ENCODE measurements around the gene AMMECR1. TPM values are rescaled to one million over a fixed set of nuclear protein-coding genes. Genes with fewer than 3 reads are reported as not detected.

Gene AMMECR1
- total and polyA plus RNA-seq, 4 donors: 3.5 to 14.0 (median 5.7) TPM

- Histone ChIP-seq H3K4me1 (ENCODE audit: control insufficient read depth in 5 of 5, insufficient read depth in 5 of 5, low read length in 5 of 5) (peaks cover 0 to 6% (median 0%) of the 10 kb centered on the region in 5 donors), H3K4me3 (no peak overlapping the region), H3K27me3 (ENCODE audit: control insufficient read depth in 3 of 3, insufficient read depth in 3 of 3, low read length in 2 of 3) (peaks cover 0 to 43% (median 19%) of the 10 kb centered on the region in 3 donors), H3K9ac (ENCODE audit: insufficient read depth in 1 of 2, low read length in 2 of 2) (no peak overlapping the region), H3K9me3 (ENCODE audit: control insufficient read depth in 4 of 4, insufficient read depth in 3 of 4, low read length in 3 of 4) (no peaks in the 10 kb centered on the region), H3K36me3 (ENCODE audit: control insufficient read depth in 4 of 4, insufficient read depth in 4 of 4, low read length in 4 of 4) (no peaks in the 10 kb centered on the region), H3K27ac (ENCODE audit: low read depth in 1 of 2, low read length in 1 of 2) (no peak overlapping the region)
- DNase-seq (no peak), ATAC-seq (ENCODE audit: insufficient read depth, low FRiP score) (no peak)
- WGBS, 2 donors: 80 to 91% methylated on average over 1 of the region's 1 CpG
- TF ChIP-seq, protein P1, sequence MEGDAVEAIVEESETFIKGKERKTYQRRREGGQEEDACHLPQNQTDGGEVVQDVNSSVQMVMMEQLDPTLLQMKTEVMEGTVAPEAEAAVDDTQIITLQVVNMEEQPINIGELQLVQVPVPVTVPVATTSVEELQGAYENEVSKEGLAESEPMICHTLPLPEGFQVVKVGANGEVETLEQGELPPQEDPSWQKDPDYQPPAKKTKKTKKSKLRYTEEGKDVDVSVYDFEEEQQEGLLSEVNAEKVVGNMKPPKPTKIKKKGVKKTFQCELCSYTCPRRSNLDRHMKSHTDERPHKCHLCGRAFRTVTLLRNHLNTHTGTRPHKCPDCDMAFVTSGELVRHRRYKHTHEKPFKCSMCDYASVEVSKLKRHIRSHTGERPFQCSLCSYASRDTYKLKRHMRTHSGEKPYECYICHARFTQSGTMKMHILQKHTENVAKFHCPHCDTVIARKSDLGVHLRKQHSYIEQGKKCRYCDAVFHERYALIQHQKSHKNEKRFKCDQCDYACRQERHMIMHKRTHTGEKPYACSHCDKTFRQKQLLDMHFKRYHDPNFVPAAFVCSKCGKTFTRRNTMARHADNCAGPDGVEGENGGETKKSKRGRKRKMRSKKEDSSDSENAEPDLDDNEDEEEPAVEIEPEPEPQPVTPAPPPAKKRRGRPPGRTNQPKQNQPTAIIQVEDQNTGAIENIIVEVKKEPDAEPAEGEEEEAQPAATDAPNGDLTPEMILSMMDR (IDR thresholded peaks at IDR 0.05; ENCODE audit: control extremely low read depth, extremely low read depth): no peak
These were observed 6.3 kb downstream of the AMMECR1 start for GRCh38 chrX:110311437-110312230.

GRCh38 chrX:110310896-110311295, 7.0 kb downstream of the AMMECR1 start:
- Histone ChIP-seq H3K9me3 (ENCODE audit: control insufficient read depth in 4 of 4, insufficient read depth in 3 of 4, low read length in 3 of 4) (no peaks in the 10 kb centered on the region), H3K4me1 (ENCODE audit: control insufficient read depth in 5 of 5, insufficient read depth in 5 of 5, low read length in 5 of 5) (peaks cover 0 to 6% (median 0%) of the 10 kb centered on the region in 5 donors), H3K4me3 (no peak overlapping the region), H3K27ac (ENCODE audit: low read depth in 1 of 2, low read length in 1 of 2) (no peak overlapping the region), H3K27me3 (ENCODE audit: control insufficient read depth in 3 of 3, insufficient read depth in 3 of 3, low read length in 2 of 3) (peaks cover 0 to 40% (median 15%) of the 10 kb centered on the region in 3 donors), H3K9ac (ENCODE audit: insufficient read depth in 1 of 2, low read length in 2 of 2) (no peak overlapping the region), H3K36me3 (ENCODE audit: control insufficient read depth in 4 of 4, insufficient read depth in 4 of 4, low read length in 4 of 4) (no peaks in the 10 kb centered on the region)
- WGBS, 2 donors: 34 to 44% methylated on average over 1 of the region's 1 CpG
- DNase-seq: peak in 1 of 3 donors; percentile 16
- TF ChIP-seq, protein P1 (IDR thresholded peaks at IDR 0.05; ENCODE audit: control extremely low read depth, extremely low read depth): no peak
- no peak for ATAC-seq (ENCODE audit: insufficient read depth, low FRiP score)

DNA sequence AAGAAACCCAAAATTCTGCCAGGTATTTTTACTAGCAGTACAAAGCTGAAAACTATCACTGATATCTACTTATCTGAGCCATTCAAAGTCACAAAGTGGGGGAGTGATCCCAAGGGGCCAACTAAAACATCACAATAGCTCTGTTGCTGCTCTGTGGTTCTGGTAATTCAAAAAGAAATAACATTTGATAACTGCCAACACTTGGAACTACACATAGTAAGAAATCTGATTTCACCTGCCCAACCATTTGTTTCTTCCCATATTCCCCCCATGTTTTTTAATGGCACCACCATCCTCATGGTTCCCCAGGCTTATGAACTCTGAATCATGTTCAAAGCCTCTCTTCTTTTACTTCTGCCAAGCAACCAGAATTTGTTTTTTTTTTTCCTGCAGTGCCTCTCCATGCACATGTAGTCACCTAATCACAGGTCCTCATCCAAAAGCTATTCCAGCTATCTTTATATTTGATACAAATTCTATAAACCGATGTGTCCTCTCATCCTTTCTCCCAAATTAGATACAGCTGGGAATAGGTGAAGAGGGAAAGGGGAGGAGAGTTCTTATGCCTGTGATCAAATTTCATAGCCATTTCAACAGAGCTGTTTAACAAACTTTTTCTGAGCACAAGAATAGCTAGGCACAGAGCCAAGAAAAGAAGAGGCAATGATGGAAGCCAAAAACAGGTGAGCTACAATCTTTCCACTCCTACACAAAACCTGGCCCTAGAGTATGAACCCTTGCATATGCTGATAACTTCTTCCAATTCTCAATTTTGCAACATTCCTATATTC, 7.7 kb downstream of the AMMECR1 start:
- WGBS, 2 donors: 61 to 85% methylated on average over 1 of the region's 1 CpG
- Histone ChIP-seq H3K27ac (ENCODE audit: low read depth in 1 of 2, low read length in 1 of 2) (no peak overlapping the region), H3K4me1 (ENCODE audit: control insufficient read depth in 5 of 5, insufficient read depth in 5 of 5, low read length in 5 of 5) (peaks cover 0 to 6% (median 0%) of the 10 kb centered on the region in 5 donors), H3K36me3 (ENCODE audit: control insufficient read depth in 4 of 4, insufficient read depth in 4 of 4, low read length in 4 of 4) (no peaks in the 10 kb centered on the region), H3K4me3 (no peak overlapping the region), H3K9me3 (ENCODE audit: control insufficient read depth in 4 of 4, insufficient read depth in 3 of 4, low read length in 3 of 4) (no peaks in the 10 kb centered on the region), H3K27me3 (ENCODE audit: control insufficient read depth in 3 of 3, insufficient read depth in 3 of 3, low read length in 2 of 3) (peaks cover 0 to 41% (median 15%) of the 10 kb centered on the region in 3 donors), H3K9ac (ENCODE audit: insufficient read depth in 1 of 2, low read length in 2 of 2) (no peak overlapping the region)
- ATAC-seq (ENCODE audit: insufficient read depth, low FRiP score): peak; percentile 50
- TF ChIP-seq, protein P1 (IDR thresholded peaks at IDR 0.05; ENCODE audit: control extremely low read depth, extremely low read depth): no peak
- DNase-seq: peak in 2 of 3 donors; percentile 13 to 14

Data from lung (tissue), 12 donors.